ENCODE data around the gene JAK1. TPM values are rescaled to one million over a fixed set of nuclear protein-coding genes. Genes with fewer than 3 reads are reported as not detected.

The JAK1 gene
- polyA plus RNA-seq, 2 of the 4 experiments (the other 2 are of a cell fraction), result 110 to 159 TPM

- no peak for TF ChIP-seq BCL3 (IDR thresholded peaks at IDR 0.05)
- no peak for TF ChIP-seq ZNF302 (CRISPR knock-in tag; IDR thresholded peaks at IDR 0.05)
These were observed 124.9 kb downstream of the JAK1 start (continued) for GRCh38 chr1:64841330-64842065.

- ATAC-seq, result no peak
- Histone ChIP-seq H3K4me1 (peaks cover 25% of the 10 kb centered on the region), H3K4me3 (no peak overlapping the region), H3K4me2 (no peak overlapping the region), H3K27ac (no peak overlapping the region), H3K9me3 (no peaks in the 10 kb centered on the region)
- FAIRE-seq, result no peak
- POLR2A ChIA-PET, result no interaction called here
- 94% methylated on average over 11 of the region's 15 CpGs for WGBS (ENCODE audit: missing lambda C conversion rate)
- no peak for TF ChIP-seq ESRRA (IDR thresholded peaks at IDR 0.05; ENCODE audit: borderline replicate concordance, low read length)
- no peak for TF ChIP-seq RAD21 (conservative IDR thresholded peaks at IDR 0.05 in 1 of 2, IDR thresholded peaks at IDR 0.05 in 1 of 2)
- no peak for TF ChIP-seq MYC (IDR thresholded peaks at IDR 0.05; ENCODE audit: borderline replicate concordance, low read length)
- TF ChIP-seq FOSB (CRISPR knock-in tag; IDR thresholded peaks at IDR 0.05), result no peak
- TF ChIP-seq NR3C1 (IDR thresholded peaks at IDR 0.05), result no peak
- no peak for TF ChIP-seq CHD2 (IDR thresholded peaks at IDR 0.05; ENCODE audit: low read length, partially characterized antibody)
- no peak for TF ChIP-seq NFE2L2 (conservative IDR thresholded peaks at IDR 0.05; ENCODE audit: low read length)
- TF ChIP-seq KDM1A (IDR thresholded peaks at IDR 0.05; ENCODE audit: low read depth), result no peak
- no peak for TF ChIP-seq CHD4 (IDR thresholded peaks at IDR 0.05; ENCODE audit: borderline replicate concordance)
- CTCF ChIA-PET, result interaction anchor here (1.1 to 2.0 kb wide), 2 partner anchors 11 to 15 kb away, joined by 3 to 6 read pairs; no protein-coding TSS in a partner anchor
- no peak for DNase-seq (ENCODE audit: low read depth in 1 of 2, low spot score in 1 of 2)
These were observed 126.5 kb downstream of the JAK1 start for GRCh38 chr1:64839732-64840405.

GRCh38 chr1:64839261-64839660, 127.1 kb downstream of the JAK1 start:
- TF ChIP-seq SMC3 (IDR thresholded peaks at IDR 0.05) (no peak), ZSCAN20 (CRISPR knock-in tag; IDR thresholded peaks at IDR 0.05) (no peak), MAFK (IDR thresholded peaks at IDR 0.05; ENCODE audit: partially characterized antibody) (no peak), EHMT2 (IDR thresholded peaks at IDR 0.05; ENCODE audit: low read depth) (no peak), RNF2 (IDR thresholded peaks at IDR 0.05; ENCODE audit: borderline replicate concordance, low read depth) (no peak), PHF8 (IDR thresholded peaks at IDR 0.05; ENCODE audit: borderline replicate concordance, low read depth) (no peak), FOSB (CRISPR knock-in tag; IDR thresholded peaks at IDR 0.05) (no peak), ESRRA (IDR thresholded peaks at IDR 0.05; ENCODE audit: borderline replicate concordance, low read length) (no peak), RFX5 (IDR thresholded peaks at IDR 0.05) (no peak), RARB (CRISPR knock-in tag; IDR thresholded peaks at IDR 0.05) (no peak), GATA3 (IDR thresholded peaks at IDR 0.05; ENCODE audit: borderline replicate concordance) (no peak), BHLHE40 (IDR thresholded peaks at IDR 0.05; ENCODE audit: low read depth, low read length) (no peak), EHF (CRISPR knock-in tag; IDR thresholded peaks at IDR 0.05) (no peak), FOXS1 (CRISPR knock-in tag; IDR thresholded peaks at IDR 0.05) (no peak), HES2 (IDR thresholded peaks at IDR 0.05) (no peak), HOXA7 (CRISPR knock-in tag; IDR thresholded peaks at IDR 0.05) (no peak), USF2 (IDR thresholded peaks at IDR 0.05) (no peak), MYC (IDR thresholded peaks at IDR 0.05; ENCODE audit: borderline replicate concordance, low read length) (no peak), ZFP36 (IDR thresholded peaks at IDR 0.05; ENCODE audit: borderline replicate concordance, partially characterized antibody) (no peak), RAD21 (conservative IDR thresholded peaks at IDR 0.05 in 1 of 2, IDR thresholded peaks at IDR 0.05 in 1 of 2) (no peak)
- DNase-seq (ENCODE audit: low read depth in 1 of 2, low spot score in 1 of 2), result no peak
- Histone ChIP-seq H3K4me2 (no peak overlapping the region), H3K4me1 (peaks cover 31% of the 10 kb centered on the region), H3K4me3 (no peak overlapping the region), H3K27ac (no peak overlapping the region), H3K9me3 (no peaks in the 10 kb centered on the region)
- WGBS (ENCODE audit: missing lambda C conversion rate), result 96% methylated on average over 5 of the region's 5 CpGs
- POLR2A ChIA-PET, result no interaction called here
- CTCF ChIA-PET, result interaction anchor here (1.1 to 2.0 kb wide), 3 partner anchors 12 to 14 kb away, joined by 3 to 6 read pairs (median 3); no protein-coding TSS in a partner anchor
- no peak for ATAC-seq
- no peak for FAIRE-seq
